ENCODE results near the gene MTCL1.
A peak's percentile ranks its signal among the peaks of the same experiment; 100 is the strongest.

The MTCL1 gene

DNA sequence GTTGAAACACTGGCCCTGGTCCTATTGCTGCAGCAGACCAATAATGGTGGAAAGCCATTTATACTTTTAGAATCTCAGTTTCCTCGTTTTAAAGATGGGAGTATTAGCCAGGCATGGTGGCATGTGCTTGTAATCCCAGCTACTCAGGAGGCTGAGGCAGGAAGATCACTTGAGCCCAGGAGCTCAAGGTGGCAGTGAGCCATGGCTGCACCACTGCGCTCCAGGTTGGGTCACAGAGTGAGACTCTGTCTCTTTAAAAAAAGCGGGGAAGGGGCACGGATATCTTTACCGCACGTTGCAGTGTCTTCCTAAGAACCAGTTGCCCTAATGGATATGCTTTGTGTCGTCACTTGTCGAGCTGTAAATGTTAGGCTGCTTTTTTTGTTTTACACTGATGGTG lies 8.3 kb downstream of the MTCL1 start:
- DNase-seq (ENCODE audit: low read depth in 2 of 2): no peak

DNA sequence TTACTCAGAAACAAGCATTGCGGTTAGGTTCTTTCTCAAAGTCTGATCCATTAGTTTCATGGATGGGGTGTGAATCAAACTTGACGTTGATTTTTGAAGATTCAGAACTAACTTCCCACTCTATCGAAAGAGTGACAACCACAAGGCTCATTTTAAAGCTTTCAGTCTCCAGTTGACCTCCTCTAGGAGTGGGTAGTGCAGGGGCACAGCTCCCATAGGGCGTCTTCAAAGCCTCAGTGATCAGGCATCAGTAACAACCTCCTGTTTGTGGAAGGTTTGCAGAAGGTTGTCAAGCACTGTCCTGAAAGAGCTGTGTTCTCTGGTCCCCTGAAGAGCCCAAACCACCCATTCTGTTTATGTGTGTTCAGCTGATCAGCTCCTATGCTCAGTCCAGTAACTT lies 10.2 kb downstream of the MTCL1 start:
- DNase-seq (ENCODE audit: low read depth in 2 of 2): no peak

DNA sequence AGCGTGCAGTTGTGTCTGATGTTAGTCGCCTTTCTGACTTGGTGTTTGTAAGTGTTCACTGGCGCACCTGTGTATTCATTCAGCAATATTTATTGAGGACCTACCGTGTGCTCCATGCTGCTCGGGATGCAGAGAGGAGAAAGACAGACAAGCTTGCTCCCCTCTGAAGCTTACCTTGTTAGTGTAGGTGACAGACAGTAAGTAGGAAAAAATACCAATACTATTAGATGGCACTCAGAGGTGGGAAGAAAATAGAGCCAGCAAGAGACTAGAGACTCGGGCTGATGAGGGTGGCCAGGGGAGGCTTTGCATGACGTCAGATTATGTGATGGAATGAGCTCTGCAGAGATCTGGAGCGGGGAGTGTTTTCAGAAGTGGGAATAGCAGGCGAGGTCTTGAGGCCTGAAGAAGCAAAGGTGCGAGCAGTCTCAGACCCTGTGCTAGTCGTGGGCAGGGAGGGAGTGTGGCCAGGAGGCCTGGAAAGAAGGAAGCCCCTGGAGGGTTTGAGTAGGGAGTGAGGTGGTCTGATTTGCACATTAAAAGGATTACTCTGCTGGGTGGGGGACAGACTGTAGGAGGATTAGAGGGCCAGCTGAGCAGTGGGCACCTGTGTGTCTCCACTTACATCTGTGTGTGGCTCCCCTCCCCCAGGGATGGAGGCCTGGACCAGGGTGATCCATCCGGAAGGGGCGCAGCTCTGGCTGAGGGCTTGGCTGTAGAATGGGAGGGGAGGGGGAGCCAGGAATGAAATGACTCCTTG lies 11.8 kb downstream of the MTCL1 start:
- no peak for DNase-seq (ENCODE audit: low read depth in 2 of 2)

DNA sequence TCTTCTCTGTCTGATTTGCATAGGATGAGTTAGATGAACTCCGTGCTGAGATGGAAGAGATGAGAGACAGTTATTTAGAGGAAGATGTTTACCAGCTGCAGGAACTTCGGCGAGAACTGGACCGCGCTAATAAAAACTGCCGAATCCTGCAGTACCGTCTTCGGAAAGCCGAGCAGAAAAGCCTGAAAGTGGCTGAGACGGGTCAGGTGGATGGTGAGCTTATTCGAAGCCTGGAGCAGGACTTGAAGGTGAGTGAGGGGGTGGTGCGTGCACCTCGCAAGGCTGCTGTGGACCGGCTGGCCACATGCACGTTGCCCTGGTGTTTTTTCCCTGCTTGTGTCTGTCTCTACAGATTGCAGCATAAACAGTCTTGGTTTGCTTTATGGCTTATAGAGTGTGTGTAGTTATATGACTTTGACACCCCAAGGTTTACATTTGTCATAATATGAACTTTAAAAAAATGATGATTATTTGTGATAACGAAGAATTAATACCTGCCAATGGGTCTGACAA lies 13.1 kb downstream of the MTCL1 start:
- no peak for DNase-seq (ENCODE audit: low read depth in 2 of 2)

DNA sequence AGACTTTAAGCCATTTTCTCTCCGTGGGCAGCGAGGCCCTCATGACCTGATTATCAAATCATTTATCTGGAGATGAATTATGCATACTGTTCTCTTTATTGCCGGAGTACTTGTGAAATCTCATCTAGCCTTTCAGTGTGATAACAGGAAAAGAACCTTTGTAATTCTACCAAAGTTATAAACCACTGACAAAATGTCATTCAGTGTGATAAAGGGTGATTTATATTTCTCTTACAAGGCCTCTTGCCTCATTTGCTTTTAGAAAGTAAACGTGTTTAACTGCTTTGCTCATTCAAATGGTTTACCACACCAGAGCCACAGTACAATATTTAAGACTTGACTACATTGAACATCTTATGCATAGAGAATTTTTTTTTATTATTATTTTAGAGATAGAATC lies 13.8 kb downstream of the MTCL1 start:
- no peak for DNase-seq (ENCODE audit: low read depth in 2 of 2)

DNA sequence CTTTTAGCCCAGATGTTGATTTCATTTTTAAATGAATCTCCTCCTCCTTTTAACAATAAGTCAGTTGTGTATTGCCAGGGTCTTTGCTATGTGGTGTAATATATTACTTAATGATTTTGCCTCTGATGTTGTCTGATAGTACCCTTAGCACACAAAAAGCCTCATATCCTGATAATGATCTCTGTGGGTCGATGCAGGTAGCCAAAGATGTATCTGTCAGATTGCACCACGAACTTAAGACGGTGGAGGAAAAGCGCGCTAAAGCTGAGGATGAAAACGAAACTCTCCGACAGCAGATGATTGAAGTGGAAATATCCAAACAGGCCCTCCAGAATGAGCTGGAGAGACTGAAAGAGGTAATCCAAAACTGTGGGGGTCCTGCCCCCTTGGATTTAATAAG lies 14.8 kb downstream of the MTCL1 start:
- no peak for DNase-seq (ENCODE audit: low read depth in 2 of 2)

DNA sequence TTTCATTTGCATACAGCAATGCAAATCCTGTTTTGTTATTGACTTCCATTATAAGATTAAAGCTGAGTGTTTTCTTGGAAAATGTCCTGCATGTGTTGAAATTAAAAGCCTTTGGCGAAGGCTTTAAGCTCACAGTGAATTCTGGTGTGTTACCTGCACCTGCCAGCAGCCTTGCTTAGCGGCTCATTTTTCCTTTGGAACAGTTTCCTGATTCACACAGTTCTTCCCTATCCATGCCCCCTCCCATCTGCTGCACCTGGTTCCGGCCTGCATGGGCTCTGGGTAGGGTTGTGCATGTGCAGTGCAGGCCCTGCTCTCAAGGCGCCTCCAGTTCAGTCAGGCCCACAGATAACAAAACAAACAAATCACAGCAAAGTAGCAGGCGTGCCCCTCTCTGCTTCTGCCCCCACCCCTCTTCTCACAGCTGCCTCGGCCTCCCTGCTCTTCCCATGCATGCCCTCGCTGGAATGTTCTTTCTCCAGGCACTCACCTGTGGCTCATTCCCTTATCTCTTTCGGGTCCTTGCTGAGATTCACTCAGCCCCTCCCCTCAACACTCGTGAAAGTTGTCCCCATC lies 15.8 kb downstream of the MTCL1 start:
- no peak for DNase-seq (ENCODE audit: low read depth in 2 of 2)

DNA sequence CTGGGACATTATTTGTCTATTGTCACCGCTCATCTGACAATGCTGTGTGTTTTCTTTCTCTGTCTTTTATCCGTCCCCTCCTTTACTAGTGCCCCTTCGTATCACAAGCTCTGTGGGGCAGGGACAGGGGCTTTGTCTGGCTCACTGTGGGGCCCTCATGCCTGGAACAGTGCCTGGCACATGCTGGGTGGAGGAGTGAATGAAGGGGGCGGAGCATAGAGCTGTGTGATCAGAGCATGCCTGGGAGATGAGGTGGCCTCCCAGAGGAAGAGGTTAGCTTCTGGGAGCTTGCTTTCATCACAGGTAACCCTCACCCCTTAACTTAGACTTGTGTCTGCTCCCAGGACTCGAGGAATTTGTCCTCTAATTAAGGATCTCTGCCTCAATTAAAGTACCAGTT lies 16.4 kb downstream of the MTCL1 start:
- no peak for DNase-seq (ENCODE audit: low read depth in 2 of 2)

DNA sequence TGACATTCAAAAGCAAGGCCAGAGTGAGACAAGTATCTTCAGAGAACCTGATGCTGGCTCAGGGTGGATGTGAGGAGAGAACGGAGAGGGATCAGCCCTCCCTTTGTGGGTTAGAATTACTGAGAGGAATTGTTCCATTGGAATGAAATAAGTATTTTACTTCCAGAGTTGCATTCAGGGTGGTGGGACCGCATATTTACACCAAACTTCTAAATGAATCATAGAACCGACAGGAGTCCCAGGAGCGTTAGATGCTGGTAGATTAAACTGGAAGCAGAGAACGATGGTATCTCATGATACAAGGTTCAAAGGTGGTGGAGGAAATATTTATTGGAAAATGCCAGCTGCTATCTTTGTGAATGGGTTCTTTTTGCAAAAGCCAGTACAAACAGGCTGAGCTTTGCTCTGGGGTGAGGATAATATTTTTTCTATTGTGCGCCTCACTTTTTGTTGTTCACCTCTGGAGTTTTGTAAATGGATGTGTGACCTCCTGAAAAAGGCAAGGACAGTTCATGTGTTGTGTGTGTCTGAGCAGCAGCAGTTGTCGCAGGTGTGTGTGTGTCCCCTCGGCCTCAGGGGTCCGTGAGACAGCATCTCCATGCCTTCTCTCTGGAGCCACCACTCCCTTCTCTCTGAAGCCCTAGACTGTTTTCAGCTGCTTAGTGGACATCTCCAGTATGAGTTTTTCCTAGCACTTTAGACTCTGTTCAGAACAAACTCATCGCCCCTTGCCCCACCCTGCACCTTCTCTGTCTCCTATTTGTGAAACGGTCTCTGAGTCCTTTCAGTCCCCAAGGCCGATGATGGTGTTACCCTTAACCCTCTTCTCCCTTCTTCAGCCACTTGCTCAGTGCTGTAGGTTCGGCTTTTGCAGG lies 17.8 kb downstream of the MTCL1 start:
- DNase-seq (ENCODE audit: low read depth in 2 of 2): no peak

DNA sequence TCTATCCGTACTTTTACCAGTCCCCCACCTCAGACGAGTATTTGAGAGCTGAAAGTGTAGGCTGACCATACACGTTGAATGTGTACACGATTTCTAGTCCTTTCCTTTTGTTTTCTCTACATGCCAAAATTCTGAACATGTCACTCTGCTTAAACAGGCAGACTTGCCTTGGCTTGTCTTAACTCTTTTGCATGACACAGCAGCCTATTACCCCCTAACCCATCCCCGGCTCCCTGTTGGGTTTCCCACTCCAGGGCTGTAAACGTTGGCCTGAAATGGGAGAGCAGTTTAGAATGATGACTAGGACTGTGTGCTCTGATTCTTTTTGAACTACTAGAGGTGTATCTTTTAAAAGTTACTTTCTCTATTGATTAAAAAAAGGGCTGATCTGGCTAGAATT lies 19.1 kb downstream of the MTCL1 start:
- DNase-seq (ENCODE audit: low read depth in 2 of 2): no peak

DNA sequence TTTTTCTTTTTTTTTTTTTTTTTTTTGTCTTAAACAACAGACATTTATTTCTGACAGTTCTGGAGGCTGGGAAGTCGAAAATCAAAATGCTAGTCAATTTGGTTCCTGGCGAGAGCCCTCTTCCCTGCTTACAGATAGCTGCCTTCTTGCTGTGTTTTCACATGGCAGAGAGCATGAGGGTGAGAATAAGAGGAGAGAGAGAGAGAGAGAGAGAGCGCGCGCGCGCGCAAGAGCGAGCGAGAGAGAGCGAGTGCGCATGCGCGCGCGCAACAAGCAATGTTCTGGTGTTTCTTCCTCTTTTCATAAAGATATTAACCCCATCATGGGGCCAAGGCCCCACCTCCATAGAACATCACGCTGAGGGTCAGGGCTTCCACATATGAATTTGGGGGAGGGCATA lies 20.9 kb downstream of the MTCL1 start:
- DNase-seq (ENCODE audit: low read depth in 2 of 2): no peak

DNA sequence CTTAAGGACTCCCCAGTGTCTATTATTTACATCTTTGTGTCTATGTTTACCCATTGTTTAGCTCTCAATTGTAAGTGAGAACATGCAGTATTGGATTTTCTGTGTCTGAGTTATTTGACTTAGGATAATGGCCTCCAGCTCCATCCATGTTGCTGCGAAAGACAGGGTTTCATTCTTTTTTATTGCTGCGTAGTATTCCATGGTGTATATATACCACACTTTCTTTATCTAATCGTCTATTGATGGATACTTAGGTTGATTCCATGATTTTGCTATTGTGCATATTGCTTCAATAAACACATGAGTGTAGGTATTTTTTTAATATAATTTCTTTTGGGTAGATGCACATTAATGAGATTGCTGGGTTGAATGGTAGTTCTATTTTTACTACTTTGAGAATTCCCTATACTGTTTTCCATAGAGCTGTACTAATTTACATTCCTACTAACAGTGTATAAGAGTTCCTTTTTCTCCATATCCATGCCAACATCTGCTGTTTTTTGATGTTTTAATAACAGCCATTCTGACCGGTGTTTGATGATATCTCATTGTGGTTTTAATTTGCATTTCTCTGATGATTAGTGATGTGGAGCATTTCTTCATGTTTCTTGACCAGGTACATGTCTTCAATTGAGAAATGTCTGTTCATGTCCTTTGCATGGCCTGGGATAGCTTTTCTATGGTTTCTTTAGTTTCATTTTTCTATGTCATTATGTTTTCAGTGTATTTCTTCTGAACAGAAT lies 21.8 kb downstream of the MTCL1 start:
- no peak for DNase-seq (ENCODE audit: low read depth in 2 of 2)

DNA sequence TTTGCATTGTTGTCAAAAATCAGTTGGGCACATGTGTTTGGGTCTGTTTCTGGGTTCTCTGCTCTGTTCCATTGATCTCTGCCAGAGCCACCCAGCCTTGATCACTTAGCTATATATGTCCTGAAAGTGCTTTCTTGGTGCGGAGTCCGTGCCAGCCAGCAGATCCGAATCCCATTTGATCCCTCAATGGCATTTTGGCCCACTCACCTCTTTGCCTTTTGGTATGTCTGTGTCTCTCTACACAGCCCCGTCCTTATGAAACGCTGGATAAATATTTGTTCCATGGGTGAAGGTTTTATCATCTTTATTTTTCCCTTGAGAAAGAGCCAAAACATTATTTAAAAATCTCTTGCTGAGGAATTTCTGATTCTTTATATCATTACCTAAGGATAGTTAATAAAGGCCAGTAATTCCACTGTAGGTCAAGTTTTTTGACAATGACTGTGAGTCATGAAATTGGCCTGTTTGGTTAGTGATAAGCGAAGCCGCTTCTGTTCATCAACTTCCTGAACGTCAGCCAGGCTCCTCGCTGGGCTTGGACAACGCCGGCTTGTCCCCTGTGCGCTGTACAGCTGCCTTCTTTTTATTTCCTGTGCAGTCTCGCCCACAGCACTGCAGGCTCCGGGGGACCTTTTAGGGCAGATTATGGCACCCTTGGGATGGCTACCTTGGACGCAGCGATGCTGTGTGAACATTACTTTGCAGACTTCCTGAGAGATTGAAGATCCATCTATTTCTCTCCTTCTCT lies 24.9 kb downstream of the MTCL1 start:
- peak; percentile 20 to 25 for DNase-seq (ENCODE audit: low read depth in 2 of 2)

DNA sequence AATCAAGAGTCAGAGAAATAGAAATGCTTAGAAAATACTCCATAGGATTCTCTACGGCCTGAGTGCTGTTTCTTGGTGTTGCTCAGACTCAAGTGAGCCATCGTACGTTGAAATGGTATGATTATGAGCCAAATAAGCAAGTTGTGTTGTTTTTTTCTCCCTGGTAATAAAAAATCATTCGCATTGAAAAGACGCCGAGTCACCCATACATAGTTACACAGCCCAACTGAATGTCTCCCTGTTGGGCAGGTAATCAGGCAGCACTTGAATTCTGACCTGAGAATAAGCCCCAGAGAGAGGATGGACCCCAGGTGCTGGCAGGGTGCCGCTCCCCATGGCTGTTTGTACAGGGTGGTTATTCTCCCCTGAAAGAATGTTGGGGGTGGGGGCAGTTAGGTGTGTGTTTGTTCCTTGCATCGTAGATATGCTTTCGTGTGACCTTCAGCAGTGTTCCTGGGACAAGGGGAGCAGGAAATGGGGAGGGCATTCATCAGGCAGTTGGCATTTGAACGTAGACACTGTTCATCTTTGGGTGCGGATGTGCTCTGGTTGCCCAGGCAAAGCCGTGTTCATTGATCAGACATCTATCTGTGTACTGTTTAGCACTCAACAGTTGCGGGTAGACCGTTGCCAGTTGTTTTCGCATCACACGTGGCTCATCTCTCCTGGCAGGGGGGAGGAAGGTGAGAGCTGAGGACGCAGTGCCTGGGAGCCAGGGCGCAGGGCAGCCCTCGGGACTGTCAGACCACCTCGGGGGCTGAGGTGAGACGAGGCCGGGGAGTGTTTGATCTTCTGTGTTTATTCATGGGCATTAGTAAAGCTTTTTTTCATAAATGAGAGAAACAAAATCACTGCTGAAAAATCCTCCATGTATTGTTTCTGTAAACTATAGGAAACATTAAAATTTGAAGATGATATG lies 27.3 kb downstream of the MTCL1 start:
- no peak for DNase-seq (ENCODE audit: low read depth in 2 of 2)

DNA sequence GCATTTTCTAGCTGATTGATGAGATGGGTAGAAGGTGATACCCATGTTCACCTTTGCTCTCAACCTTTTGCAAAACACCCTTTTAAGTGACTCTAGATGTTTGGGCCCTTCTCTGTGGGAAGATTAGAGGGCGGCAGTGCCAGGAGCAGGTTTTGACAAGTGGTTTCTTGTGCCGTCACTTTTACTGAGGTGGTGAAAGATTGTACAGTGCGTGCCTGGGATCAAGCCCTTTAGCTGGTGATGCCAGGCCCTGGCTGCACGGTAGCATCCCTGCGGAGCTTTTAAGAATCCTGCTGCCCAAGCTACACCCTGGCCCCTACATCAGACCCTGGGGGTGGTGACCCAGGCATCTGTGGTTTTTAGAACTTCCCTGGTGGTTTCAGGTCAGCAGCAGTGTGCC lies 29.1 kb downstream of the MTCL1 start:
- DNase-seq (ENCODE audit: low read depth in 2 of 2): no peak

DNA sequence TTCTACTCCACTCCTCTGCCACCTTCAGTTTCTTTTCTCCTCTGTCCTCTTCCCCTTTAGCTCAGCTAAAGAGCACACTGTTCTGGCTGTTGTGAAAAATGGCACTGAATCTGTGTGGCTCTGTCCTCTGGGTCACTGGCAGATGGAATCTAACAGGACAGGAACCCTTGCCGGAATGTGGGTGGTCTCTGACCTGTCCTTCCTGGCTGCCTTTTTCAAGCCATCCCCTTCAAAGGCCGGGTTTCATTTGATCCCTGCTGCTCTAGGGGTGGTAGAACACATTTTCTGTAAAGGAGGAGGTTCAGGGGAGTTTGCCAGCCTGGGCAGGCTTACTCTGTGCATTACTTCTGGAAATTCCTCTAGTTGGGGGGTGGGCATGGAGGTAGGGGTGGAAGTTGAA lies 29.9 kb downstream of the MTCL1 start:
- no peak for DNase-seq (ENCODE audit: low read depth in 2 of 2)

DNA sequence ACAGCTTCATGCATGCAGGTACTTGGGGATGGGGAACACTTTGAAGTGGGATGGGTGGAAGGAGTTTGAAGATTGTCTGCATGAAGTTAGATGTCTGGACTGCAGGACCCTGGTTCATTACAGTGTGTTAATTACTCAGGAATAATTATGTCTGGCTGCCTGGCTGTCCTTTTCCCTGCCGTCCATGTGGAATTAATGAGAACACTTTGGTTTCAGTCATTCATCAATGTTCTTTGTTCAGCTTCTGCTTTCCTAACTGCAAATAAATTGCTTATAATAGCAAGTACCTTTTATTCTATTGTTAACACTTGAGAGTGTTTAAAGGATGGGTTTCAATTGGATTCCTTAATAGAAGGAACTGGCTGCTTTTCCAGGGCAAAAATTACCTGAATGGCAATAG lies 35.8 kb downstream of the MTCL1 start:
- DNase-seq (ENCODE audit: low read depth in 2 of 2): no peak

DNA sequence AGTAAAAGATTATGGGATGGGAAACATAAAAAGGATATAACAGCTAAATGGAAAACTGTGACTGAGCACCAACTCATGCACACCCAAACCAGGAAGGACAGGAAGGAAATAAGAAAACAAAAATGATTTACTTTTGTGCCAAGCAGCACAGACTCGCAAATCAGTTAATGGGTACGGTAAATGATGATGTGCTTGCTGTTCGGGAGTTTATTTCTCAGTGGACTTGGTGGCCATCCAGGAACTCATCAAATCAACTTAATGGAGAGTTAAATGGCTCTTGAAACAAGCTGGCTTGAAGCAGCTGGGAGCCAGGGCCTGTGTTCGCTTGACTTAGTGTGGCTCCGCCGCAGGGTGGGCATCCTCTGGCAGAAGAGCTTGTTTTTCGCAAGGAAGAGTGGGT lies 36.2 kb downstream of the MTCL1 start:
- no peak for DNase-seq (ENCODE audit: low read depth in 2 of 2)

DNA sequence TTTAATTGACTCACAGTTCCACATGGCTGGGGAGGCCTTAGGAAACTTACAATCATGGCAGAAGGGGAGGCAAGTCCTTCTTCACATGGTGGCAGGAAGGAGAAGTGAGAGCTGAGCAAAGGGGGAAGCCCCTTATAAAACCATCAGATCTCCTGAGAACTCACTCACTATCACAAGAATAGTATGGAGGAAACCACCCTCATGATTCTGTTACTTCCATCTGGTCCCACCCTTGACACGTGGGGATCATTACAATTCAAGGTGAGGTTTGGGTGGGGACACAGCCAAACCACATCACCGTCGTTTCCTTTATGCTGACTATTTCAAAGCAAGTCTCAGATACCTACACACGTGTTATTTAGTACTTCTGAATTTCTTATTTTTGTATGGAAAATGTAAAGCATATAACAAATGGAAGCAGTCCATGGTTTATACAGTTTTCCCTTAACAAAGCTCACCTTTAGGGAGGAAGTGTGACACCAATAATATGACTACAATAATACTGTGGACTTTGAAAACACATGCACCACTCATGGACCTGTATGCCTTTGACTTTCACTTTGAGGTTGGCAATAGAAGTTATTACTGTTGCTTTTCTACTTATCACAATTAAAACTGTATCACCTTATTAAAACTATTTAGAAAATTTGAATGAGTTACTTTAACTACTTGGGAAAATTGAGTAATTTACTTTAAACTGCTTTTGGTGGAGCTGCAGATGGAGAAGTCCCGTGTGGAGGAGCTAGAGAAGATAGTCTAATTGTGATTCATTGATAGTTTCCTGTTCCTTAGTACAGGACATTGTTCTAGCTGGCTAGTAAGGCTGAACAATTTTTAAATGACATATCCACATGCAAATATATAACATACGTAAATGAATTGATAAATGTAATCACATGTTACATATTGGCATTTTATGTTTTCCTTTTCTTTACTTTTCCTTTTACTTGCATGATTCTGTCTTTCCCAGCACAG lies 37.3 kb downstream of the MTCL1 start:
- DNase-seq (ENCODE audit: low read depth in 2 of 2): no peak
